SHP77 treated with DMSO at 0.1 percent for 48 hours (cell line): ENCODE data around the gene LIN37.
"Not testable (repeated sequence)": the region's sequence is repeated elsewhere in the genome, so short reads cannot be mapped to it uniquely, and the experiment has no call there.

Experiments
- DNase-seq: peaks from one replicate; lab custom pipeline; 2025; lab: John Stamatoyannopoulos, UW

The LIN37 gene

DNA sequence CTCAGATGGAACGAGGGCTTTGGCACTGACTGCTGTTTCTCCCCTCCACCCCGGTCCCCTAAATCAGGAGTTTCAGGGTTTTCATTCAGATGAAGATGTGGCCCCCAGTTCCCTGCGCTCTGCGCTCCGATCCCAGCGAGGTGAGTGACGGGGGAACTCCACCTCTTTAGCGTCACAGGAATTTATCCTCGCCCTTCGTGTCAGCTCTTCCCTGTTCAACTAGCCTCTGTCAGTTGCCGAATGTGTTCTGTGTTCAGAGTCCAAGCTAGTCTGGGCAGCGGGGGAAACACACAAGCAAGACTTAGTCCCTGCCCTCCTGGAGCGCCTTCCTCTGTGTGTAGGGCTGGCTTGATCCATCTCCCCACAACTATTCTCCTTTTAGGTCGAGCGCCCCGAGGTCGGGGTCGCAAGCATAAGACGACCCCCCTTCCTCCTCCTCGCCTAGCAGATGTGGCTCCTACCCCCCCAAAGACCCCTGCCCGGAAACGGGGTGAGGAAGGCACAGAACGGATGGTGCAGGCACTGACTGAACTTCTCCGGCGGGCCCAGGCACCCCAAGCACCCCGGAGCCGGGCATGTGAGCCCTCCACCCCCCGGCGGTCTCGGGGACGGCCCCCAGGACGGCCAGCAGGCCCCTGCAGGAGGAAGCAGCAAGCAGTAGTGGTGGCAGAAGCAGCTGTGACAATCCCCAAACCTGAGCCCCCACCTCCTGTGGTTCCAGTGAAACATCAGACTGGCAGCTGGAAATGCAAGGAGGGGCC lies 28.8 kb upstream of the LIN37 start:
- DNase-seq: no peak

DNA sequence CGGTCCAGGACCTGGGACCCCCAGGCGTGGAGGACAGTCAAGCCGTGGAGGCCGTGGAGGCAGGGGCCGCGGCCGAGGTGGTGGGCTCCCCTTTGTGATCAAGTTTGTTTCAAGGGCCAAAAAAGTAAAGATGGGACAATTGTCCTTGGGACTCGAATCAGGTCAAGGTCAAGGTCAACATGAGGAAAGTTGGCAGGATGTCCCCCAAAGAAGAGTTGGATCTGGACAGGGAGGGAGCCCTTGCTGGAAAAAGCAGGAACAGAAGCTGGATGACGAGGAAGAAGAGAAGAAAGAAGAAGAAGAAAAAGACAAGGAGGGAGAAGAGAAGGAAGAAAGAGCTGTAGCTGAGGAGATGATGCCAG lies 28.2 kb upstream of the LIN37 start:
- no peak for DNase-seq

DNA sequence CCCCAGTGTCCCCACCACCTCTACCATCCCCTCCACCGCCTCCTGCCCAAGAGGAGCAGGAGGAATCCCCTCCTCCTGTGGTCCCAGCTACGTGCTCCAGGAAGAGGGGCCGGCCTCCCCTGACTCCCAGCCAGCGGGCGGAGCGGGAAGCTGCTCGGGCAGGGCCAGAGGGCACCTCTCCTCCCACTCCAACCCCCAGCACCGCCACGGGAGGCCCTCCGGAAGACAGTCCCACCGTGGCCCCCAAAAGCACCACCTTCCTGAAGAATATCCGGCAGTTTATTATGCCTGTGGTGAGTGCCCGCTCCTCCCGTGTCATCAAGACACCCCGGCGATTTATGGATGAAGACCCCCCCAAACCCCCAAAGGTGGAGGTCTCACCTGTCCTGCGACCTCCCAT lies 27.7 kb upstream of the LIN37 start:
- no peak for DNase-seq

DNA sequence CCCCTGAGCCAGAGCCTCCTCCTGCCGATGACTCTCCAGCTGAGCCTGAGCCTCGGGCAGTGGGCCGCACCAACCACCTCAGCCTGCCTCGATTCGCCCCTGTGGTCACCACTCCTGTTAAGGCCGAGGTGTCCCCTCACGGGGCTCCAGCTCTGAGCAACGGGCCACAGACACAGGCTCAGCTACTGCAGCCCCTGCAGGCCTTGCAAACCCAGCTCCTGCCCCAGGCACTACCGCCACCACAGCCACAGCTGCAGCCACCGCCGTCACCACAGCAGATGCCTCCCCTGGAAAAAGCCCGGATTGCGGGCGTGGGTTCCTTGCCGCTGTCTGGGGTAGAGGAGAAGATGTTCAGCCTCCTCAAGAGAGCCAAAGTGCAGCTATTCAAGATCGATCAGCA lies 27.0 kb upstream of the LIN37 start:
- no peak for DNase-seq

DNA sequence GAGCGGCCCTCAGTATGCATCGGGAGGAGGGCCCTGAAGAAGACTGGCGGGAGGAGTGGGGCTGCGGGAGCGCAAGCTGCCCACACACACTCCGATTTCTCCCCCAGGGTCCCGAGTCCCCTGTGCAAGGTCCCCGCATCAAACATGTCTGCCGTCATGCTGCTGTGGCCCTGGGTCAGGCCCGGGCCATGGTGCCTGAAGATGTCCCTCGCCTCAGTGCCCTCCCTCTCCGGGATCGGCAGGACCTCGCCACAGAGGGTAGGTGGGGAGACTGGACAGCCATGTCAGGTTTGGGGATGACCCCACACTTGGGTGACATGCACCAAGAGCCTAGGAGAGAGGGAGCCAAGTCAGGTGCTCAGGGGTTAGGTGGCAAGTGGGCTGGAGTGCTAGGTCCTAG lies 25.9 kb upstream of the LIN37 start:
- no peak for DNase-seq

DNA sequence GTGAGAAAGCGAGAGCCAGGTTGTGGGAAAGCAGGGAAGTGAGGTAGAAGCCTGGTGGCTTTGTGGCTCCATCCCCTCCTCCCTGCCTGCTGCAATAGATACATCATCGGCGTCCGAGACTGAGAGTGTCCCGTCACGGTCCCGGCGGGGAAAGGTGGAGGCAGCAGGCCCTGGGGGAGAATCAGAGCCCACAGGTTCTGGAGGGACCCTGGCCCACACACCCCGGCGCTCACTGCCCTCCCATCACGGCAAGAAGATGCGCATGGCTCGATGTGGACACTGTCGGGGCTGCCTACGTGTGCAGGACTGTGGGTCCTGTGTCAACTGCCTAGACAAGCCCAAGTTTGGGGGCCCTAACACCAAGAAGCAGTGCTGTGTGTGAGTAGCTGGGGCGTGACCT lies 25.5 kb upstream of the LIN37 start:
- DNase-seq: no peak

DNA sequence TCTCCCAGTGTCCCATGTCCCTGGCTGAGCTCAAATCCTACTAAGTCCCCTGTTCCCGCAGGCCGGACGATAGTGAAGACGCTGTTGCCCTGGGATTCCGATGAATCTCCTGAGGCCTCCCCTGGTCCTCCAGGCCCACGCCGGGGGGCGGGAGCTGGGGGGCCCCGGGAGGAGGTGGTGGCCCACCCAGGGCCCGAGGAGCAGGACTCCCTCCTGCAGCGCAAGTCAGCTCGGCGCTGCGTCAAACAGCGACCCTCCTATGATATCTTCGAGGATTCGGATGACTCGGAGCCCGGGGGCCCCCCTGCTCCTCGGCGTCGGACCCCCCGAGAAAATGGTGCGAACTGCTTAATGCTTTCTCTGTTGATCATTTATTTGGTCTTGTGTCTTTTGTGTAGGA lies 24.7 kb upstream of the LIN37 start:
- DNase-seq: no peak

DNA sequence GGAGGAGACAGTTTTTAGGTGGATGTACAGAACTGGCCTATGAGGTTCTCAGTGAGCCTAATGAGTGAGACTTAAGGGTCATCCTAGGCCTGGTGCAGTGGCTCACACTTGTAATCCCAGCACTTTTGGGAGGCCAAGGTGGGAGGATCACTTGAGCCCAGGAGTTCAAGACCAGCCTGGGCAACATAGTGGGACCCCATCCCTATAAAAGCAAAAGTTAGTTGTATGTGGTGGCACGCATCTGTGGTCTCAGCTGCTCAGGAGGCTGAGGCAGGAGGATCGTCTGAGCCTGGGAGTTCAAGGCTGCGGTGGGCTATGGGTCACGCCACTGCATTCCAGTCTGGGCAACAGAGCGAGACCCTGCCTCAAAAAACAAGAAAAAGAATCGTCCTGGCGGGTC lies 24.2 kb upstream of the LIN37 start:
- not testable (repeated sequence) for DNase-seq

DNA sequence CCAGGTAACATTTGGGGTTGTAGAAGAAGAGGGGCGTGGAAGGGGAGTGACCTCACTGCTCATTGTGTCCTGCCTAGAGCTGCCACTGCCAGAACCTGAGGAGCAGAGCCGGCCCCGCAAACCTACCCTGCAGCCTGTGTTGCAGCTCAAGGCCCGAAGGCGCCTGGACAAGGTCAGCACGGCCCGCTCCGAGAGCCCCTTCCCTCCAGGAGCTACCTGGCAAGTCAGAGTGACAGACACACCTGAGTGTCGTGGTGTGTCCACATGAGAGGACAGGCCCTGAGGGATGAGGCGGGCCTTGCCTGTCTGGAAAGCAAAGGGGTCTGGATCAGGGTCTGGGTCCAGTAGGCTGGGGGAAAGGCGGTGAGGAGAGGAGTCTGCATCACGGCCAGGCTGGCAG lies 23.8 kb upstream of the LIN37 start:
- DNase-seq: no peak

DNA sequence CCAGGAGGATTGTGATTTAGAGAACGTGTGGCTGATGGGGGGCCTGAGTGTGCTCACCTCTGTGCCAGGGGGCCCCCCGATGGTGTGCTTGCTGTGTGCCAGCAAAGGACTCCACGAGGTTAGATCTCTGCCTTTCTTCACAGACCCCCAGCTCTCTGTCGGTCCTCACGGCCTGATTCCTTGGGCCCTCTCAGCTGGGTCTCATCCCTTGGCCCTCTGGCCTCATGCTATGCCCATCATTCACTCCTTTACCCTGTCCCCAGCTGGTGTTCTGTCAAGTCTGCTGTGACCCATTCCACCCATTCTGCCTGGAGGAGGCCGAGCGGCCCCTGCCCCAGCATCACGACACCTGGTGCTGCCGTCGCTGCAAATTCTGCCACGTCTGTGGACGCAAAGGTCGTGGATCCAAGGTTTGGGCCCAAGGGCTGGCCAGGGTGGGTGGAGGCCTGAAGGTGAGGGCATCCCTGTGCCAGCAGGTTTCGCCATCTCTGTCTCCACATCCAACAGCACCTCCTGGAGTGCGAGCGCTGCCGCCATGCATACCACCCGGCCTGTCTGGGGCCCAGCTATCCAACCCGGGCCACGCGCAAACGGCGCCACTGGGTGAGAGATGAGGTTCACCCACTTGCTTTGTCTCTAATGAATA lies 23.0 kb upstream of the LIN37 start:
- DNase-seq: no peak

DNA sequence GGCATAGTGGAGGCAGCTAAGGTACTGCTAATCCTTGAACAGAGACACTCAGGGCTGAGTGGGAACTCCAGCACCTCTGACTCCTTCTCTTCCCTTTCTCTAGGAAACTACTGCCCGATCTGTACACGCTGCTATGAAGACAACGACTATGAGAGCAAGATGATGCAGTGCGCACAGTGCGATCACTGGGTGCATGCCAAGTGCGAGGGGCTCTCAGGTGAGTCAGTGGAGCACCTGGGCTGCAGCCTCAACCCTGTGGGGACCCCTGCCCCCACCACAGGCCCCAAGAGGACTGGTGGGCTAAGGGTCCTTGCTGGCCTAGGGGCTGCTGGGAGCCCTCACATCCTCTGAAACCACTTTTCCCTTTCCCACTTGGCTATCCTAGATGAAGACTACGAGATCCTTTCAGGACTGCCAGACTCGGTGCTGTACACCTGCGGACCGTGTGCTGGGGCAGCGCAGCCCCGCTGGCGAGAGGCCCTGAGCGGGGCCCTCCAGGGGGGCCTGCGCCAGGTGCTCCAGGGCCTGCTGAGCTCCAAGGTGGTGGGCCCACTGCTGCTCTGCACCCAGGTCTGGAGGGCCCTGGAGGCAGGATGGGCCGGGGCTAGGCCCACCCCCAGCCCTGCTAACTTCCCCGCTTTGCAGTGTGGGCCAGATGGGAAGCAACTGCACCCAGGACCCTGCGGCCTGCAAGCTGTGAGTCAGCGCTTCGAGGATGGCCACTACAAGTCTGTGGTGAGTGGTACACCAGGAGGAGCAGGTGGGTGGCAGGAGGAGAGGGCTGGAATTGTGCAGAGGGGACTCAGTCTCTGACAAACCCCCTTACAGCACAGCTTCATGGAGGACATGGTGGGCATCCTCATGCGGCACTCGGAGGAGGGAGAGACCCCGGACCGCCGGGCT lies 21.1 kb upstream of the LIN37 start:
- DNase-seq: no peak

DNA sequence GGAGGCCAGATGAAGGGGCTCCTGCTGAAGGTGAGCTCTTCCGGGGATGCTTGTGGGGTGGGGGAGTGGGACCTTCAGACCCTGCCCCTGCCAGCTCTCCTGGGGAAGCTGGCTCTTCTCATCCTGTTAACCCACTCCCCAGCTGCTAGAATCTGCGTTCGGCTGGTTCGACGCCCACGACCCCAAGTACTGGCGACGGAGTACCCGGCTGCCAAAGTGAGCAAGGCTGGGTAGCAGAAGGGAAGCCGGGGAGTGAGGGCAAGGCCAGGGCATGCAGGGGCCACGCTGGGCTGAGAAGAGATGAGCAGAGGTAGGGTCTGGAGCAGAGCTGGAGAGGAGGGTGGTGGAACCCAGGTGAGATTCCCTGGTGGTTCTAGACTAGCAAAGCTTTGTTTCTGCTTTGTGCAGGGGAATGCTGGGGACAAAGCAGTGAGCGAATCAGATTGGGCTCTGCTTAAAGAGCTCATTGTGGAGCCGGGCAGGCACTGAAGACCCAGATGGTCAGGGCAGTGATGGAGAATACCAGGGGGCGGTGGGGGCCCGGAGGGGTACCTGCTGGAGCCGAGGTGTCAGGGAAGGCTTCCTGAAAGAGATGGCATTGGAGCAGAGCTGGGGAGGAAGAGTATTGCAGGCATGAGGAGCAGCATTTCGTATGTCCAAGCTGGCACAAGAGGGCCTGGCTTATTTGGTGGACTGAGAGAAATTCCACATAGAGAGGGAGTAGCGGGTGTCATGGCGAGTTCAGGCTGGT lies 20.2 kb upstream of the LIN37 start:
- DNase-seq: no peak

DNA sequence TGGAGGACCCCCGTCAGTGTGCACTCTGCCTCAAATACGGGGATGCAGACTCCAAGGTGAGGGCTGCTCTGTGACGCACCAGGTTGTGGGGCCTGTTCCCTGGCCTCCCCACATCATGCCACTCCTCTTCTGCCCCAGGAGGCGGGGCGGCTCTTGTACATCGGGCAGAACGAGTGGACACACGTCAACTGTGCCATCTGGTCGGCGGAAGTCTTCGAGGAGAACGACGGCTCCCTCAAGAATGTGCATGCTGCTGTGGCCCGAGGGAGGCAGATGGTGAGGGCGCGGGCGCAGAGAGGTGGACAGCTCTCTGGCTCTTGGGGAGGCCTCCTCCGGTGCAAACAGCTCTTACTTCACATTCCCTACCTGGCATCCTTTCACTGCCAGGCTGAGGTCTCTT lies 19.4 kb upstream of the LIN37 start:
- no peak for DNase-seq

DNA sequence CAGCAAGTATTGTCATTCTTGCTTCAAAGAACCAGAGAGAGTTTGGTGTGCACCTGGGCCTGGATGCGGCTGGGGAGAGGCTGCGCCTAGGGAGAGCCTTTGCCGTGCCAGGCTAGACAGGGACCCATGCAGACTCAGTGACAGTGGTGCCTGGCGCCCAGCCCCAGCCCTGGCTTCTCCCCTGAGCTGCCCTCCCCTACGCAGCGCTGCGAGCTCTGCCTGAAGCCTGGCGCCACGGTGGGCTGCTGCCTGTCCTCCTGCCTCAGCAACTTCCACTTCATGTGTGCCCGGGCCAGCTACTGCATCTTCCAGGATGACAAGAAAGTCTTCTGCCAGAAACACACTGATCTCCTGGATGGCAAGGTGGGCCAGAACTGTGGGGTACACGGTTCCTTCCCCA lies 18.6 kb upstream of the LIN37 start:
- no peak for DNase-seq

DNA sequence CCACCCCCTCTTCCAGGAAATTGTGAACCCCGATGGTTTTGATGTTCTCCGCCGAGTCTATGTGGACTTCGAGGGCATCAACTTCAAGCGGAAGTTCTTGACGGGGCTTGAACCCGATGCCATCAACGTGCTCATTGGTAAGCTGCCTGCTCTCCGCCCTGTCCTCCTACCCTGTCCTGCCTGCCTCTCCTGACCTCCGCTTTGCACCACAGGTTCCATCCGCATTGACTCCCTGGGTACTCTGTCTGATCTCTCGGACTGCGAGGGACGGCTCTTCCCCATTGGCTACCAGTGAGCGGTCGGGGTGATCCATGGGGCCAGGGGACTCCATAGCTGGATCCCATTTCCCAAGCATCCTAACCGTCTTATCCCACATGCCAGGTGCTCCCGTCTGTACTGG lies 18.1 kb upstream of the LIN37 start:
- DNase-seq: no peak

DNA sequence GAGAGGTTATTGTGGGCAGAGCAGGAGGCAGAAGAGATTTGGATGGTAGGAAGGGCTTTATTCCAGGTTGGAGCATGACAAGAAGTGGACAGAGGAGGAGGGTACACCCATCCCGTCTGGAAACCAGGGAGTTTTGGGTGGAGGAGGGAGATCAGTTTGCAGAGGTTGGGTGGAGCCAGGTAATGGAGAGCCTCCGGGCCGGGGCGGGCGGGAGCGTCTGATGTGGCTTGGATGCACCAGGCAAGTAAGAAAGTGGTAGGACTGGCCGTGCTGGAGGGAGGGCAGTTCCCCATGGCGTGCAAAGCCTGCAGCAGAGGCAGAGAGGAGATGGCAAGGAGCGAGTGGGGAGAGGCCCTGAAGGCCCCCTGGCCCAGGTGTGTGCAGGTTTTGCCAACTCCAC lies 17.0 kb upstream of the LIN37 start:
- DNase-seq: no peak

DNA sequence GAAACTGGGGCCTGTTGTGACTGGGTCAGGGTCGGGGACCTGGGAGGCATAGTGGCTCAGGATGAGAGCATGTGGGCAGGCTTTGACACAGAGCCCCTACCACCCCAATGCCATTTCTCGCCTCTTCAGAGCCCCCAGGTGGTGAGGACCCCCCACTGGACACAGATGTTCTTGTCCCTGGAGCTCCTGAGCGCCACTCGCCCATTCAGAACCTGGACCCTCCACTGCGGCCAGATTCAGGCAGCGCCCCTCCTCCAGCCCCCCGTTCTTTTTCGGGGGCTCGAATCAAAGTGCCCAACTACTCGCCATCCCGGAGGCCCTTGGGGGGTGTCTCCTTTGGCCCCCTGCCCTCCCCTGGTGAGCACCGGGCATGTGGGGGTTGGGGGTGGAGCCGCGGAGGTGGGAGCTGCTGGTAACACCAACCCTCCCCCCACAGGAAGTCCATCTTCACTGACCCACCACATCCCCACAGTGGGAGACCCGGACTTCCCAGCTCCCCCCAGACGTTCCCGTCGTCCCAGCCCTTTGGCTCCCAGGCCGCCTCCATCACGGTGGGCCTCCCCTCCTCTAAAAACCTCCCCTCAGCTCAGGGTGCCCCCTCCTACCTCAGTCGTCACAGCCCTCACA lies 16.5 kb upstream of the LIN37 start:
- DNase-seq: no peak

DNA sequence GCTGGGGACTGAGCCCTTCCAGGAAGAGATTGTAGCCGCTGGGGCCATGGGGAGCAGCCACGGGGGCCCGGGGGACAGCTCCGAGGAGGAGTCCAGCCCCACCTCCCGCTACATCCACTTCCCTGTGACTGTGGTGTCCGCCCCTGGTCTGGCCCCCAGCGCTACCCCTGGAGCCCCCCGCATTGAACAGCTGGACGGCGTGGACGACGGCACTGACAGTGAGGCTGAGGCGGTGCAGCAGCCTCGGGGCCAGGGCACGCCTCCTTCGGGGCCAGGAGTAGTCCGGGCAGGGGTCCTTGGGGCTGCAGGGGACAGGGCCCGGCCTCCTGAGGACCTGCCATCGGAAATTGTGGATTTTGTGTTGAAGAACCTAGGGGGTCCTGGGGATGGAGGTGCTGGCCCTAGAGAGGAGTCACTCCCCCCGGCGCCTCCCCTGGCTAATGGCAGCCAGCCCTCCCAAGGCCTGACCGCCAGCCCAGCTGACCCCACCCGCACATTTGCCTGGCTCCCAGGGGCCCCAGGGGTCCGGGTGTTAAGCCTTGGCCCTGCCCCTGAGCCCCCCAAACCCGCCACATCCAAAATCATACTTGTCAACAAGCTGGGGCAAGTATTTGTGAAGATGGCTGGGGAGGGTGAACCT lies 15.7 kb upstream of the LIN37 start:
- no peak for DNase-seq

DNA sequence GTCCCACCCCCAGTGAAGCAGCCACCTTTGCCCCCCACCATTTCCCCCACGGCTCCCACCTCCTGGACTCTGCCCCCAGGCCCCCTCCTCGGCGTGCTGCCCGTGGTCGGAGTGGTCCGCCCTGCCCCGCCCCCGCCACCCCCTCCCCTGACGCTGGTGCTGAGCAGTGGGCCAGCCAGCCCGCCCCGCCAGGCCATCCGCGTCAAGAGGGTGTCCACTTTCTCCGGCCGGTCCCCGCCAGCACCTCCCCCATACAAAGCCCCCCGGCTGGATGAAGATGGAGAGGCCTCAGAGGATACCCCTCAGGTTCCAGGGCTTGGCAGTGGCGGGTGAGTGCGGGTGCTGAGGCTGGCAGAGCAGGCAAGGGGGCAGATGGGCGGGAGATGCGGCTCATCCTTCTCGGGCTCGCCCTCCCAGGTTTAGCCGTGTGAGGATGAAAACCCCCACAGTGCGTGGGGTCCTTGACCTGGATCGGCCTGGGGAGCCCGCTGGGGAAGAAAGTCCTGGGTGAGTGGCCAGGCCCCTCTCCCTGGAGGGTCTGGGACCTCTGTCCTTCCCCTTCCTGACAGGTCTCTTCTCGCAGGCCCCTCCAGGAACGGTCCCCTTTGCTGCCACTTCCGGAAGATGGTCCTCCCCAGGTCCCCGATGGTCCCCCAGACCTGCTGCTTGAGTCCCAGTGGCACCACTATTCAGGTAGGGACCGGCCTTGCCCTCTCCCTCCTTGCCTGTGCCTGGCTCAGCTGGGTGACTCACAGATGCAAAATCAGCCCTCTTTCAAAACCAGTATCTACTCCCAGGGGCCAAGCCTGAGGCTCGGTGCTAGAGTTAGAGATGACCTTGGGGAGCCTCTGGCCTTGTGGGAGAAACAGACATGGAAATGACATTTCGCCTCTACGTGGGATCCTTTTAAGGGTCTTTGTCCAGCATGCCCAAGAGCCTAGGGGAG lies 14.9 kb upstream of the LIN37 start:
- no peak for DNase-seq

DNA sequence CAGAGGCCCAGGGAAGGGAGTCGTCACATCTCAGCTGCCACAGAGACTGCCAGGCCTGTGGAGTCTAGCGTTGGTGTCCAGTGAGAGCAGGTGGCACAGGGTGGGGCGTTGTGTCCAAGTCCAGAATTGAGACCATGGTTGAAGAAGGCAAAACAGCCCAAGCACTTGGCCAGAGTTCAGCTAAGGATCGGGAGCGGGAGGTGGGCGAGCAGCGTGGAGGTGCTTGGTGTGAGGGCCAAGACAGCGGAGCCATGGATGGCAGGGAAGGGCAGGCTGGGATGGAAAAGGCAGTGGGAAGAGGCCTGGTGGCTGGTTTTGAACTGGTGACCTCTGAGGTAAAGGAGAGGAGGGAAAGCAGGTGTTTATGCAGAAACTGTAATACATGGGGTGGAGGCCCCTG lies 14.1 kb upstream of the LIN37 start:
- DNase-seq: no peak
